Epithelial cell of esophagus (primary cell): Measurements from ENCODE around the gene ST6GALNAC6.

ENCODE experiments used
- DNase-seq: peaks from one replicate; pipeline ENCODE4 v3.0.0; 2010; ENCODE audit warnings: low read depth
- H3K4me3 ChIP-seq: 2 replicates; pipeline ENCODE4 v1.5.1; 2011; ENCODE audit warnings: mild to moderate bottlenecking, low read length, control low read depth
- CTCF ChIP-seq: IDR thresholded peaks from 2 replicates; pipeline ENCODE4 v1.5.1; 2011; ENCODE audit warnings: low read depth, mild to moderate bottlenecking, low read length, control low read depth, inconsistent platforms; ENCODE audit not compliant: insufficient read depth; ENCODE audit errors: missing control alignments

The ST6GALNAC6 gene

GRCh38 chr9:127938298-127938690 lies 38.9 kb upstream of the ST6GALNAC6 start:
- H3K4me3 ChIP-seq: peak overlapping the region; percentile 86
- DNase-seq: no peak

GRCh38 chr9:127937388-127938297 lies 38.2 kb upstream of the ST6GALNAC6 start, which contains the start of gene DPM2:
TSS of gene DPM2 (minus strand) at chr9:127937854. CDS start at chr9:127937820, 34 bp downstream.
- peak; percentile 84 for DNase-seq
- H3K4me3 ChIP-seq: peak within 1 kb of the TSS; percentile 86

More at GRCh38 chr9:127938298-127938690, 38.9 kb upstream of the ST6GALNAC6 start:
- no peak for TF ChIP-seq CTCF

GRCh38 chr9:127937056-127937387 lies 37.6 kb upstream of the ST6GALNAC6 start:
- DNase-seq: no peak
- H3K4me3 ChIP-seq: peak overlapping the region; percentile 86
- TF ChIP-seq CTCF: no peak

More at GRCh38 chr9:127937388-127938297, 38.2 kb upstream of the ST6GALNAC6 start, which contains the start of gene DPM2:
- no peak for TF ChIP-seq CTCF

GRCh38 chr9:127936347-127936852 lies 37.0 kb upstream of the ST6GALNAC6 start:
- TF ChIP-seq CTCF: no peak
- H3K4me3 ChIP-seq: peak overlapping the region; percentile 86
- no peak for DNase-seq

- no peak overlapping the region for H3K4me3 ChIP-seq
- no peak for TF ChIP-seq CTCF
- DNase-seq: peak; percentile 56
Measured at GRCh38 chr9:127935765-127936221, 36.4 kb upstream of the ST6GALNAC6 start.

GRCh38 chr9:127934986-127935385 lies 35.6 kb upstream of the ST6GALNAC6 start:
- no peak overlapping the region for H3K4me3 ChIP-seq
- no peak for TF ChIP-seq CTCF
- no peak for DNase-seq

GRCh38 chr9:127934248-127934647 lies 34.8 kb upstream of the ST6GALNAC6 start:
- H3K4me3 ChIP-seq: no peak overlapping the region
- DNase-seq: no peak
- TF ChIP-seq CTCF: no peak
